ENCODE measurements around the gene ZNF385B.
A peak's percentile ranks its signal among the peaks of the same experiment; 100 is the strongest.

Gene ZNF385B

DNA sequence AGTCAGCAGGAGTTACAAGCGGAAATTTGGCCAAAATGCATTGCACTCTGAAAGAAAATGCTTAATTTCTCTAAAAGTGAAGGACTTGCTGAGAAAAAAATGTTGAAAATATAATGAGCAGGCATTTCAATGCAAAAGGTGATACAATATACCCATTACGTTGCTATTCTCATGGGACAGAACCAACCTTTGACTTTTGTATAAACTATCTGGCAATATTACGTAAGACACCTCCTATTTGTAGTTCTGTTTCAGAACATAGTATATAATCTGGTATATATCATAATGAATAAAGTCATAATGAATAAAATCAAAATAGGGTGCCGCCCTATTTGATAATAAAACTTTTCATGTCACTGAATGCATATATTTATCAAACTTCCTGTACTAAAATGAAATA is 310.6 kb downstream of the ZNF385B start:
- no peak for DNase-seq (ENCODE audit: low spot score)

DNA sequence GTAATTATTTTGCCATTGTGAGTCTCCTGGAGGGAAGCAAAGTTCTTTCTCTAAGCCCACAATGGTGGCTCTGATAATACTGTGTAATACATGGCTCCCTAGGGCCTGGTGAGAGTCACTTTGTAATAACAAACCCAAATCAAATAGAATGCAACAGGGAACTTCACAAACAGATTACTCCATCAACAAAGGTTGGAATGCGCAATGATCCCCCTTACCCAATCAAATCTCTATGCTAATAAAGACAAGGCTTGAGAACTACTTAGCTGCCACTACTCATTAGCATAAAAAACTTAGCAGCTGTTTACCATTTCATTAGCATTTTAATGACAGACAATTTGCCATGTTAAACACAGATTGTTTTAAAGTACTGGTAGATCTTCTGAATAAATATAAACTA is 311.2 kb downstream of the ZNF385B start:
- DNase-seq (ENCODE audit: low spot score), result no peak

DNA sequence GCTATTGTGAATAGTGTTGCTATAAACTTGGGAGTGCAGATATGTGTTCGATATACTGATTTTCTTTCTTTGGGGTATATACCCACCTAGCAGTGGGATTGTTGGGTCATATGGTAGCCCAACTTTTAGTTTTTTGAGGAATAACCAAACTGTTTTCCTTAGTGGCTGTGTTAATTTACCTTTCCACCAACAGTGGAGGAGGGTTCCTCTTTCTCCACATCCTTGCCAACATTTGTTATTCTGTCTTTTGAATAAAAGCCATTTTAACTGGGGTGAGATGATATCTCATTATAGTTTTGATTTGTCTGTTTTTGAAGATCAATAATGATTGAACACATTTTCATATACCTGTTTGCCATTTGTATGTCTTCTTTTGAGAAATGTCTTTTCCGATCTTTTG is 314.8 kb downstream of the ZNF385B start:
- DNase-seq (ENCODE audit: low spot score), result no peak

DNA sequence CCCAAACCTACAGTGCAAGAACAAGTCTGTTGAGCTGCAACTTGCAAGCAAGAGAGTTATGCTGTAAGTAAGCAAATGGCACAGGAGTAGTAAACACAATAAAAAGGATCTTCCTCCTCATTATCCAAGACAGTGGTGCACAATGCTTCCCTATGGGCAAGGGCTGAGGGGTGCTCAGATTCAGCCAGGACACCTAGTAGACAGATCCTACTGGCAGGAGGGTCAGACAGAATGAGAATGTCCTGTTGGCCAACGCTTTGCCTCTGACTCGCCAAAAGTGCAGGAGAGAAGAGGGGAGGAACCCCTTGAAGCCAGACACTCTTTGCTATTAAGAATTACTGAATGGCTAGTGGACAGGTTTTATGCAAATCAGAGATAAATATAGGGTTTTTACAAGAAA is 316.4 kb downstream of the ZNF385B start:
- DNase-seq (ENCODE audit: low spot score), result no peak

DNA sequence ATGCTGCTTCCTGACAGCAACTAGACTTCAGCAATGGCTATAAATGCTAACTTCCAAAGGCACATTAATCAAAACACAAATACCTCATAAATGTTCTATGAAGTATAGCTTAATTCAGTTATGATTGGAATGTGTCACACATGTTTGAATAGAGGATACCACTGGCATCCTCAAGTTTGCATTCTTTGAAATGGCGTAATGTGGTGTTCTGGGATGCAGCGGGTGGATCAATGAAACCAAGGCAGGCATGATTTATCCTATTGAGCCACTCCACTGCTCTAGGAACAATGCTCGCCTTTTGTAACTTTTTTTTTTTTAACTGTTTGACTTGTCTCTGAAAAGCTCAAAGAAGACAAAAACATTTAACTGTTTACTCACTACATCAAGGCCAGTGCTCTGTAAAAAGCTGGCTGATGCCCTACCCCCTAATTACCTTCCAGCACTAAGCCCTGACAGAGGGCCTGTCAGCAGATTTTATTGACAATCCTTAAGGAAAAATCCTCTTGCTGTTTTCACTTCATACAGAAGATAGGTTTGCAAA is 318.0 kb downstream of the ZNF385B start:
- DNase-seq (ENCODE audit: low spot score), result peak; percentile 40

DNA sequence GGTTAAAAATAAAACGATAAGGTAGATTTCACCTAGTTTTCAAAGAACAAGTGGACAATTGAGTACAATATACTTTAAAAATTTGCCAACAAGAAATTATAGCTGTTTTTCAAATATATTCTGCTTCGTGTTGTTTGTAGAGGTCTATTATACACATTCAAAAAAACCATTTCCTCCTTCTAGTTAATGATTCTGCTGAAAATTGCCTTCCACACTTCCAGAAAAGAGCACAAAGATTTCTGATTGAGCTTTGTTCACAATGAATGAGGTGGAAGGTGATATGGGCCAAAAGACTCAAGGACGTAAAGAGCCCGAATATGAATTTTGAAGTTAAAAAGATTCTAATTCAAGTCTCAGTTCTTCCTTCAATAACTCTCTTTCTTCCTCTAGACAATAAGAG is 319.8 kb downstream of the ZNF385B start:
- DNase-seq (ENCODE audit: low spot score), result no peak

DNA sequence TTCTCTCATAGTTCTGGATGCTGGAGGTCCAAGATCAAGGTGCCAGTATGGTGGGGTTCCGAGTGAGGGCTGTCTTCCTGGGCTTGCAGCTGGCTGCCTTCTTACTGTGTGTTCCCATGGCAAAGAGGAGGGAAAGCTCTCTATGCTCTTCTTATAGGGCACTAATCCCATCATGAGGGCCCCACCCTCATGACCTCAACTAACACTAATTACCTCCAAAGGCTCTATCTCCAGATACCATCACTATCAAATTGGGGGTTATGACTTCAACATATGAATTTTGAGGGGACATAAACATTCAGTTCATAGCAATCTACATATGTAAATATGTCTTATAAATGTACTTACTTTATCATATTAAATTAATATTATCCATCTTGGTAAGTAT is 322.3 kb downstream of the ZNF385B start:
- DNase-seq (ENCODE audit: low spot score), result no peak

DNA sequence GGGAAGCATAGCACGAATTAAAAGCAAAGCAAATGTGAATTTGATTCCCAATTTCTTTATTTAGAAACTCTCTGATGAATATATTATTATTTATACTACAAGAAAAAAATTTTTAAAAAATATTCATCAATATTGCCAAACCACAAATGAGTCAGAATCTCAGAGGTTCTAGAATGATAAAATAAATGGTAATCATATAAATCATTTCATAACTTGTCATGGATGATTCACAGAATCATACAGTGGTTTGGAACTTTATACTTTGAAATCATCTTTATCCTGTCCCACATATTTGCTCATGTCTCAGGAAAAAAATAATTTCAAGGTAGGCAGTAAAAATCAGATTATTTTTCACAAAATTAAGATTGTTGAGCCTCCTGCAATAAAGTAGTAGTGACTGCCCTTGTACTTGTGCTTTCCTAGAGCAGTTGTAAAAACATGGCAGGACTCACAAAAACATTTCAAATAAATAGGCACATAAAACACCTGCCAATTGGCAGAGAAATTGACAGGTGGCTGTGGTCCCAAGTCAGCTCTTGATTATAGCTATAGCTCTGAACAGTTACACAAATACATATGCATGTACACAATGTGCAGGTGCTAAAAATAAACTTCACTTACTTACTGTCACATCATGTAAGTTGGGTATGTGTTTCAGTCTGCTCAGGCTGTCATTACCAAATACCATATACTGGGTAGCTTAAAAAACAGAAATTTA is 322.8 kb downstream of the ZNF385B start:
- DNase-seq (ENCODE audit: low spot score), result no peak

DNA sequence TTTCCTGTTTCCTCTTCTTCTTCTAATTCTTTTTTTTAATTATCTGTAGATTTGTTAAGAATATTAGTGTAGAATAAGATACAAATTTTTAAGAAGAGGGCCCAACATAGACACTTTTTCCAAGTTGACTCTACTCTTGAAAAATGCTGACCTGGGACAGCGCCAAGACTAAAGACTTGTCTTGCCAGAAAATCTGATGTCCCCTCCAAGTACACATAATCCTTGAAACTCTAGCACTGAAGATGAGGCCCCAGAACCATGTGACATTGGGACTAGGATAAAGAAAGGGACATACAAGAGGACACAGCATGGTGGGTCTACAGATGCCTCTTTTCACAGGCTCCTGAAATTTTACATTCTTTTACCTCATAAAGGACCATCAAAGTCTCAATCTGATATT is 325.2 kb downstream of the ZNF385B start:
- DNase-seq (ENCODE audit: low spot score), result no peak

DNA sequence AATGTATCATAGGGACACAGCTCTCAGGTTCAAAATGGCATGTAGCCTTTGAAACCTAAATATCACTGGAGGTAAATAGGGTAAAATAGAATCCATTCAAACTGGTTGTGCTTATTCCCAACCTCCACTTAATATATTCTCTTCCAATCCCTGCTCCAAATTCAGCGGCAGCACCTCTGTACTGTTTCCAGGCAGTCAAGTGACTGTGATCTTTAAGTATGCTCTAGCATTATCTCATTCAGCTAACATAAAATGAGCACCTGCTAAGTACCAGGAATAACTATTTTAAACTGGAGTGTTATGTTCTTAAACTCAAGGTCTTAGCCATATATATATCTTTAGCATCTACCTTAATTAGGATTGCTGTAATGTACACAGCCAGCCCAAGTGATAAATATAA is 327.5 kb downstream of the ZNF385B start:
- no peak for DNase-seq (ENCODE audit: low spot score)

DNA sequence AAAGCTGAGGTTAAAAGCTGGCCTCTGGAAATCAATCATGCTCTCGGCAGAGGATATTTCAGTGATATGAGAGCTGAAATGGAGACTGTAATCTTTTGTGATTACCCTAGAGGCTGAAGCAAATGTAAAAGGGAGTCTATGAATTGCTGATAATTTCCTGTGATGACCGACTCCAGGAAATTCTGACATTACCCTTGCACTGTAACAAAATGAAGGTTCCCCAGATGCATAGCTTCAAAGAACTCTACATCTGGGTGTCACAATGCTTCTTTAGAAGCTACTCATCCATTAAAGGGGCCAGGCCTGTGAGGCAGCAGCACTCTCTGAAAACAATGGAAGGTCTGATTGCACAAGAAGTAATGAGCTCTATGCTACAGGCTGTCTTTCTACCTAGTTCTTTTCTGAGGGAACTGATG is 328.5 kb downstream of the ZNF385B start:
- DNase-seq (ENCODE audit: low spot score), result peak; percentile 12

DNA sequence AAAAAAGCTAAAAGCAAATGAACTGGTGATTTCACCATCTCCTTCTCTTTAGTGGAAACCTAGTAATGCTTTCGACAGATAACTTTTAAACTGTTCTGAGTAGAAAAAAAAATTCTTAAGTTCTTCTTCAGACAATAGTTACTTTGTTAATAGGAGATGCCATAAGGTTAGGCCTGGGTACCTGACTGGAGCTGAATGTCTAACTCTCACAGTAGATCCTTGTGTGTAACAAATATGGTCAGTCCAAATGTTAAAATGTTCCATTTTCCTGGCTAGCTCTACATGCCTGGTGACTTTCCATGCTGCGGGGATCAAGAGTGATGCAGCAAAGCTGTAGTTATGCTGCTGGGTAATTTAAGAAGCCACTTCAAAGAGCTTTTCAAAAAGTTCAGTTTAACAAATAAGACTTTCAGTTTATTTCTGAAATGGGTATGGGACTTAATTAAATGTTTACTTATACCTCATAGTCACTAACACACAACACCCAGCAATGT is 332.8 kb downstream of the ZNF385B start:
- DNase-seq (ENCODE audit: low spot score), result peak; percentile 76

DNA sequence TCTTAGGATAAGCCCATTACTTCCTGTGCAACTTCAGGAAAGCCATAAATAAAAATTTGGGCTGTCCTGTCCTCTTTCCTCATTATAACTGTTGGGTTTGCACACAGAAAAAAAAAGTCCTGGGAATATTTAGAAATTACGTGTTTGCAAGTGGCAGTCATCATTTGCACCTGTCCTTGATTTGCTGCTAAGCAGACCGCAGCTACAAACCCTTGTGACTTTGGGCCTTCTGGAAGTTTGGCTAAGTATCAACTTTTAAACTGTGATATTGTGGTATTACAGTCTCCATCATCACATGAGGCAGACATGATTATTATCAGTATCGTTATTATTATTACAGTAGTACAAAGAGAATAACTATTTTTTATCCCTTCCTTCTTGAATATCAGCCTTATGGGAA is 336.1 kb downstream of the ZNF385B start:
- DNase-seq (ENCODE audit: low spot score), result no peak

DNA sequence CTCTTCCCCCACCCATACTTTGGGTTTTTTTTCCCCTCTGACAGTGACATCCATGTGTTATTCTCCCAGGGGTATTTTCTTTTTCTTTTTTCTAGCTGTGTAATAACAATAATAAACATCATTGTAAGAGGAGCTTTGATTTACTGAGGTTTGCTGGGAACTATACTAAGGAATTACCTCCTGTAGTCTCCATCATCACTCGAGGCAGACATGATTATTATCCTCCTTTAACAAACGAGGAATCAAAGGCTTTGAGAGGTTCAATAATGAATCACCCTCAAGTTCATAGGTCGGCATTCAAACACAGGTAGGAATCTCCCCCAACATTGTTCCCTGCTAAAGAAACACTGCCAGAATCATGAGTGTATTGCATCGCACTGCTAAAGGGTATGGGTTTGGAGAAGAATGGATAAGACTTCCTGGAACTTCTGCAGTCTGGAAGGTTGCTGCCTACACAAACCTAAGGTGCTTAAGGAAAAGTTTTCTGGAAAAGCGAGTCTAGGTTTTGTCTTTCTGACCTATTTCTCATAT is 336.5 kb downstream of the ZNF385B start:
- DNase-seq (ENCODE audit: low spot score), result no peak

DNA sequence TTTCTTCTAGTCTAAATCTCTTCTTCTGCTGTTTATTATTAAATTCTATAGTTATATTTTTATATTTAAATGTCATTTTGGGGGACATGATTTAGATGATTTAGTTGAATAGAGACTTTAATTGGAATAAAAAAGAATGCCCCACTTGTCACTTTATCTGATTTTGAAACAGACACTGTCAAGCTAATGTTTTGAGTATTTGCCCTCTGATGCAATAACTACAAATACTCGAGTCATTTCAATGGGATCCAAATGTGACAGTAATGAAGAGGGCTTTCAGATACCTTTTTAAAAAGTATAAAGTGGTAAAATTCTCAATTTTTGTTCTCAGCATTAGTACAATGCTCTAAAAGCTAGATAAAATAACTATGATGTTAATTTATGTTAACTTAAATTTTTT is 339.5 kb downstream of the ZNF385B start:
- no peak for DNase-seq (ENCODE audit: low spot score)

DNA sequence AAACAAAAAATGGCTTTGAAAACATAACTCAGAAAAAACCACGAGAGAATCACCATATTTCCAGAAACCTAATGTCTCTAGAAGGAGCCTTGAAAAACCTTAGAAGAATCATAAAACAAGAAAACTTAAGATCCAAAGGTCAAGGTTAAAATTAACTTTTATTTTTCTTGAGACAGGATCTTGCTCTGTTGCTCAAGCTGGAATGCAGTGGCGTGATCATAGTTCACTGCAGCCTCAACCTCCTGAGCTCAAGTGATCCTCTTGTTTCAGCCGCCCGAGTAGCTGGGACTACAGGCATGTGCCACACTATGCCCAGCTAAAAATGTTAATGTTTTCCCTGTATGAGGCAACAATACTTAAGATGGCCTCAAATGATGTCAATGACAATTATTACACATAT is 342.6 kb downstream of the ZNF385B start:
- DNase-seq (ENCODE audit: low spot score), result no peak

DNA sequence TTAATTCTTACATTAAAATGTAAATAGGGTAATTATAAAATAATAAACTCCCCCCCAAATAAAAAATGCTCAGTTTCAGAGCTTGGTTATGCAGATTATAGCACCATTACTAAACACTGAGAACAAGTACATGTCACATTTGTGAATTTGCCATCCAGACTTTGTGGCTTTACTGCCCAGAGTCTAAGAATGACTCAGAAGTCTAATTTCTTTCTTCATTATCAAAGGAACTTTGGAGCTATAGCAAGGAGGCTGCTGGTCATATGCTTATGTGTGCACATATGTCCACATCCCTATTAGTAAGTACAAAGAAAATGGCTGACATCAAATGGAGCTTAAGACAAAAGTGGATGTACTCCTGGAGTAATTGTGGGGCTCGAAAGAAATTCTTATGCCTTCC is 348.2 kb downstream of the ZNF385B start:
- DNase-seq (ENCODE audit: low spot score), result no peak

DNA sequence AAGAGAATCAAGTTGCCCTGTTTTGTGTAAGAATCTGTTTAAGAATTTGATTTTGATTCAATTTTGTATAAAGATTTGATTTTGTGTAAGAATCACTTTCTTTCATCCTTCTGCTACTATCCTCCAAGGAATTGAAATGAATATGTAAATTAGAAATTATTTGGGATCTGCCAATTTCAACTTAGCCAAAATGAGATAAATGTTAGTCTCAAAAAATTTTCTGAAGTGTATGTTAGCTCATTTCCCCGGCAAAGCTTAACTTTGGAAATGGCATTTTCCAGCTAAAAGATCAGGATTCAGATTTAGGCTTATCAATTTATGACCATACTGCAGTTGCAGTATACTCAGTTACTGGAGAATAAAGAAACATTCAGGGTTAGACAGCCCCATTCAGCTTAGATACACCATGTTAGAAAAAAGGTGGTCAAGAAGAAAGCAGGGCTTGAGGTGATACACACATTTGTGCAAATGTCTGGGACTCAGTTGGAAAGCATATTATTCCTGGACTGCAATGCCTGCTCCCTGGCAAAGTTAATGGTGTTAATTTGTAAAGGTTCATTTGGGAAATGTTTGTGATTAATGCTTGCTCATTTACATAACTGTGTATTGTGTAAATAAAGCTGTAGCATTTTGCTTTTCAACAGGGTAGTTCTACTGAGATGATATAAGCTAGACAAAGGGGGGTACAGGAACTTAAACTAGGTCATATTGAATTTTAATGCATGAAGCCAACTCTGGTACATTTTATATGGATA is 349.0 kb downstream of the ZNF385B start:
- no peak for DNase-seq (ENCODE audit: low spot score)

DNA sequence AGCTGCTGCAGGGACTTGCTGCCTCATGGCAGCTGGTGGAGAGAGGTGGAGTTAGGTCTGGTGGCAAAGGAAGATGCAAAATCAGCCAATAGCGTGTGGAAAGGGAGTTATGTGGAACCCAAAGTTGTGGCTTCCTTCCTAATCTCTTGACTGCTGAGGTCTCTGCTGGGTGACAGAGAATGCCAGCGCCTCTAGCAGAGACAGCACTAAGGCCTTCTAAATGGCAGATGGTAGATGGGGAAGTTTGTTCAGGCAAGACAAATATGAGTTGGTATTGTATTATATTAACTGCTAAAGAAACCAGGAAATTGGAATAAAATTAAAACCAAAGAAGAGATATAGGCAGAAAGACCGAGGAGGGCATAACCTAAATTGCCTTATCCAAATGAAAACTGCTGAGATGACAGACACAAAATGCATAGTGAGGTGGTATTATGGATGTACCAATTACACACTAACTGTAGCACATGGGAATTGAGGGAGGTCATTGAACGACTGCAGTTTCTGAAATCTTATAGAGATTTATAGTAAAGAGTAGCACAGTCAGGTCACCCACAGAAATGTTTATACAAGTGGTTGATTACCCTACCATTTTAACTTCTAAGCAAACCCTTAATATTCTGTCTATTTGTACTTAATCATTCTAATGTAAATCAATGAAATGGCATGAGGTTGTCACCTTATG is 350.2 kb downstream of the ZNF385B start:
- DNase-seq (ENCODE audit: low spot score), result no peak

DNA sequence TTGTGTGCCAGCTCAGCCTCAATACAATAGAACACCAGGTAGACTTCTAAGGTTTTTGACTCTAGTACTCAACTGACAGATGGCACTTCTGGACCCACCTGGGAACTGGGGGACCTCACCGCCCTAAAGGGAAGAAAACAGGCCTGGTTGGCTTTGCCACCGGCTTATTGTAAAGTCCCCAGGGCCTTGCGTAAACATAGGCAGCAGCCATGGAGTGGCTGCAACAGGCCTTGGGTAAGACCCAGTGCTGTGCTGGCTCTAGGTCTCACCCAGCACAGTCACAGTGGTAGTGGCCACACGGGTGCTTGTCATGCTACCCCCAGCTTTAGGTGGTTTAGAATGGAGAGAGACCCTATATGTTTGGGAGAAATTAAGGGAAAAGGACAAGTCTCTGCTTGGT is 366.1 kb downstream of the ZNF385B start:
- DNase-seq (ENCODE audit: low spot score), result no peak

DNA sequence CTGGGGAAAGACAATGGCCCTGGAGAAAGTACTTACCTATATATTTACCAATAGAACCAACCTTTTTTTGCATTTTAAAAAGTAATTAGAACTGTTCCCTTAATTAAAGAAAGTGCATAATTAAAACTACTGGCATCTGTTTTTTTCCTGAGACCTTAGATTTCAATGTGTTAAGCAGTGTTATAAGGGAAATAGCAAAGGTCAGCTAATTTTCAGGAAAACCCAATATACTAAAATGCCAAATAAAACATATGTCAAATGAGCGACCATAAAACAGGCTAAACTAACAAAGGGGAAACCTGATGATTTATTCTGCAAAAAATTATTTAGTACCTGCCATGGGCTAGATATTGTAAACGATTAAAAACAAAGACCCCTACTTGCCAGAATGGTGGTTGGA is 372.8 kb downstream of the ZNF385B start:
- DNase-seq (ENCODE audit: low spot score), result no peak

DNA sequence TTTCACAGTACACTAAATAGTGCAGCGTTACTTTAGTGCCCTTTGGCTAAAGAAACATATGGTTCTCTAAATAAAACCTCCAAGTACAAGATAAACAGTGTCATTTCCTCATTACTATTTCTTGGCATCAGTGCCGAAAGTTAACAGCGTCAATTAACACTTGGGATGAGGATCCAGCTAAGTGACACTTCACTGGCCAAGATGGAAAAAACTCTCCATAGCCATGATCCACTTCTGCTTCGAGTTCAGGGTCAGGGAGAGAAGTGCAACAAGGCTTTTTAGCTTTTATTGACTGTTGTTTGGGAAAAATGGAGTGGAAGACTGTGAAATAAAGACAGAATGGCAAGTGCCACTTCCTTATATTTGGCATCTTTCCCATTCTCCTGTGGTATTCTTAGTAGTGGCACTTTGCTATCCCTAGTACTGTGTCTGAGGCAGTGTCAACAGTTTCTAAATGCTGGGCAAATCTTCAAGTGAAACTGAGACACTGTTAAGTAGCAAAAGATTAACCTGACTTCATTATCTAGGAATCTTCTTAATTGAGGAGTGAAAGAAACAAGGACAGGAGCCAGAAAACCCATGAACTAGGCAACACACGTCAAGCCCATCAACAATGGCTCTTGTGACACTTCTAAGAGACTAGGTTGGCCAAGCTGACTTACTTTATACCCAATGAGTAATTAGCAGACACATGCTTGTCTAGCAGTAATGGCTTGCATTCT is 374.2 kb downstream of the ZNF385B start:
- DNase-seq (ENCODE audit: low spot score), result no peak
